Astrocyte (in vitro differentiated cells and primary cell): ENCODE results near the gene GPR89B. TPM values are rescaled to one million over a fixed set of nuclear protein-coding genes. Genes with fewer than 3 reads are reported as not detected.
"Not testable (repeated sequence)": the region's sequence is repeated elsewhere in the genome, so short reads cannot be mapped to it uniquely, and the experiment has no call there.

Experiments
- DNase-seq: peaks from one replicate; pipeline ENCODE4 v3.0.0-alpha.2; 2010; ENCODE audit warnings: low read depth
- FAIRE-seq: peaks from 2 replicates; lab custom pipeline; 2011; peaks lifted over from hg19 to GRCh38; lab: Jason Lieb, UNC
- H2AFZ ChIP-seq: 2 replicates; pipeline ENCODE4 v1.6.0; 2012; ENCODE audit warnings: low read depth, low read length, inconsistent platforms
- H3K27ac ChIP-seq: 2 replicates; pipeline ENCODE4 v1.5.1; 2011; ENCODE audit warnings: low read depth, low read length, inconsistent platforms
- H3K27me3 ChIP-seq: 2 replicates; pipeline ENCODE4 v1.6.0; 2011; ENCODE audit warnings: low read length, inconsistent platforms; ENCODE audit not compliant: insufficient read depth
- H3K36me3 ChIP-seq: 2 replicates; pipeline ENCODE4 v1.5.1; 2011; ENCODE audit warnings: low read length, inconsistent platforms; ENCODE audit not compliant: insufficient read depth
- H3K4me1 ChIP-seq: 2 replicates; pipeline ENCODE4 v1.5.1; 2011; ENCODE audit warnings: low read length, inconsistent platforms; ENCODE audit not compliant: insufficient read depth
- H3K4me2 ChIP-seq: 2 replicates; pipeline ENCODE4 v1.6.0; 2012; ENCODE audit warnings: low read length, inconsistent platforms
- H3K4me3 ChIP-seq: 2 replicates; pipeline ENCODE4 v1.5.1; 2011; ENCODE audit warnings: low read depth, mild to moderate bottlenecking, low read length, inconsistent platforms; ENCODE audit not compliant: insufficient read depth
- H3K79me2 ChIP-seq: 2 replicates; pipeline ENCODE4 v1.6.0; 2012; ENCODE audit warnings: mild to moderate bottlenecking, low read length, inconsistent platforms; ENCODE audit not compliant: insufficient read depth
- H3K9ac ChIP-seq: 2 replicates; pipeline ENCODE4 v1.6.0; 2012; ENCODE audit warnings: mild to moderate bottlenecking, low read length, inconsistent platforms
- H3K9me3 ChIP-seq: 2 replicates; pipeline ENCODE4 v1.5.1; 2012; ENCODE audit warnings: low read depth, mild to moderate bottlenecking, low read length, inconsistent platforms; ENCODE audit not compliant: insufficient read depth
- H4K20me1 ChIP-seq: 2 replicates; pipeline ENCODE4 v1.6.0; 2012; ENCODE audit warnings: low read length, inconsistent platforms; ENCODE audit not compliant: insufficient read depth
- H3K27ac Mint-ChIP-seq: one replicate; pipeline ENCODE4 v1.8.0; 2021; ENCODE audit warnings: mild to moderate bottlenecking, mixed read lengths; ENCODE audit not compliant: unreplicated experiment
- H3K27me3 Mint-ChIP-seq: one replicate; pipeline ENCODE4 v1.8.0; 2021; ENCODE audit warnings: low read depth, mixed read lengths; ENCODE audit not compliant: unreplicated experiment
- H3K36me3 Mint-ChIP-seq: one replicate; pipeline ENCODE4 v1.8.0; 2021; ENCODE audit warnings: low read depth, mixed read lengths; ENCODE audit not compliant: unreplicated experiment
- H3K4me1 Mint-ChIP-seq: one replicate; pipeline ENCODE4 v1.8.0; 2021; ENCODE audit warnings: low read depth, mixed read lengths; ENCODE audit not compliant: unreplicated experiment
- H3K4me3 Mint-ChIP-seq: one replicate; pipeline ENCODE4 v1.8.0; 2021; ENCODE audit warnings: mild to moderate bottlenecking, moderate library complexity, mixed read lengths; ENCODE audit not compliant: unreplicated experiment
- H3K9me3 Mint-ChIP-seq: one replicate; pipeline ENCODE4 v1.8.0; 2021; ENCODE audit warnings: mild to moderate bottlenecking, mixed read lengths; ENCODE audit not compliant: unreplicated experiment
- total RNA-seq: library from RNA; stranded (reverse); gene quantifications from 2 replicates; pipeline ENCODE4 v1.2.1, GENCODE V29; 2021

GPR89B gene
- total RNA-seq, 1 donor from 2014 or later: 13.0 TPM

DNA sequence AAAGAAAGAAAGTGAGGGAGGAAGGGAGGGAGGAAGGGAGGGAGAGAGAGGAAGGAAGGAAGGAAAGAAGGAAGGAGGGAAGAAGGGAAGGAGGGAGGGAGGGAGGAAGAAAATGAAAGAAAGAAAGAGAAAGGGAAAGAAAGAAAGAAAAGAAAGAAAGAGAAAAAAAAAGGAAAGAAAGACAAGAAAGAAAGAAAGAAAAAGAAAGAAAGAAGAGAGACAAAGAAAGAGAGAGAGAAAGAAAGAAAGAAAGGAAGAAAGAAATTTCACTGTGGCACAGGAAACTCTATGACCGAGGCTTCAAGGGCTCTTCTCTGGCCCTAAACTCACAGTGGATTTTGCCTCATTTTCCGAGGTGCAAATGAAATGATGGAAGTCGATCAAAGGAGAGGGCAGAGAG lies 104.0 kb downstream of the GPR89B start:
- H2AFZ ChIP-seq, H3K4me1 Mint-ChIP-seq, H4K20me1 ChIP-seq, H3K9me3 ChIP-seq, H3K27ac Mint-ChIP-seq, H3K4me3 ChIP-seq, H3K36me3 ChIP-seq, H3K9ac ChIP-seq, H3K79me2 ChIP-seq, H3K4me2 ChIP-seq, H3K27me3 Mint-ChIP-seq, H3K4me1 ChIP-seq, FAIRE-seq, H3K27me3 ChIP-seq, H3K36me3 Mint-ChIP-seq, H3K9me3 Mint-ChIP-seq, H3K27ac ChIP-seq, H3K4me3 Mint-ChIP-seq, DNase-seq: not testable (repeated sequence)

DNA sequence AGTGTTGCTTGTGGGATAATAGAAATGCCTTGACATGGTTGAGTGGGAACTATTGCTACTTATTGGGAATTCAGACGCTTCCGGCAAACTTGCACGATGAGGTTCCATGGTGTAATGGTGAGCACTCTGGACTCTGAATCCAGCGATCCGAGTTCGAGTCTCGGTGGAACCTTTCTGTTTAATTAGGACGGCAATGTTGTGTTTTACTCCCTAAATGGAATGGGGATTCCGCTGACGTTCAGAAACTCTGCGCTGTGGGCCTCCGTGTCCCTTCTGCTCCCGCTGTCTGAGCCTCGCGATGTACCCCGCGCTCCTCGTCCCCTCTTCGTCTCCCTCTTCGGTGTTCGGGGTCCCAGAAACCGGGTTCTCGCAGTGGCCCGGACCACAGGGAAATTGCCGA lies 104.5 kb downstream of the GPR89B start:
- not testable (repeated sequence) for H3K9me3 Mint-ChIP-seq, H3K4me1 ChIP-seq, H3K36me3 ChIP-seq, H3K27ac ChIP-seq, H4K20me1 ChIP-seq, H3K4me1 Mint-ChIP-seq, H3K79me2 ChIP-seq, FAIRE-seq, H3K27ac Mint-ChIP-seq, H3K4me3 ChIP-seq, H3K4me2 ChIP-seq, H2AFZ ChIP-seq, DNase-seq, H3K4me3 Mint-ChIP-seq, H3K27me3 ChIP-seq, H3K9ac ChIP-seq, H3K36me3 Mint-ChIP-seq, H3K27me3 Mint-ChIP-seq, H3K9me3 ChIP-seq

DNA sequence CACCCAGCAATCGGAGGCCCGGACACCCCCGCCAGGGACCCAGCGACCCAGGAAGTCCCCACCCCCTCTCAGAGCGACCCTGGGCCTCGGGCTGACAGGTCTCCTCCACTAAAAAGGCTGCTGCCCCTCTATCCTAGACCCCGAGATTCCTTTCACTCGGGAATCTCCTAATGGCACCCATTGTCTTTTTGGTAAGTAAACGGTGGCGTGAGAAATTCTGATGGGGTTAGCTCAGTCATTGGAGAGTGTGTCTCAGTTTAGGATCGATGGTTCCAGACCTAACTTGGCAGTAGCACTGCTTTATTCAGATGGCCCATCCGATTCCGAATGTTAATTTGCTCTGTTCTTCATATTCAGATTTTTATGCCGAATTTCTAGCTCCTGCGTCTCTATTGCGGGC lies 104.9 kb downstream of the GPR89B start:
- H3K36me3 ChIP-seq, H3K4me1 ChIP-seq, H3K36me3 Mint-ChIP-seq, H3K4me3 Mint-ChIP-seq, DNase-seq, H3K27me3 ChIP-seq, H3K9me3 Mint-ChIP-seq, H4K20me1 ChIP-seq, H3K4me1 Mint-ChIP-seq, H2AFZ ChIP-seq, H3K27me3 Mint-ChIP-seq, H3K27ac Mint-ChIP-seq, H3K9me3 ChIP-seq, H3K79me2 ChIP-seq, H3K27ac ChIP-seq, FAIRE-seq: not testable (repeated sequence)
- peak overlapping the region; percentile 75 for H3K4me2 ChIP-seq
- peak overlapping the region; percentile 5 for H3K4me3 ChIP-seq
- peak overlapping the region; percentile 57 for H3K9ac ChIP-seq

DNA sequence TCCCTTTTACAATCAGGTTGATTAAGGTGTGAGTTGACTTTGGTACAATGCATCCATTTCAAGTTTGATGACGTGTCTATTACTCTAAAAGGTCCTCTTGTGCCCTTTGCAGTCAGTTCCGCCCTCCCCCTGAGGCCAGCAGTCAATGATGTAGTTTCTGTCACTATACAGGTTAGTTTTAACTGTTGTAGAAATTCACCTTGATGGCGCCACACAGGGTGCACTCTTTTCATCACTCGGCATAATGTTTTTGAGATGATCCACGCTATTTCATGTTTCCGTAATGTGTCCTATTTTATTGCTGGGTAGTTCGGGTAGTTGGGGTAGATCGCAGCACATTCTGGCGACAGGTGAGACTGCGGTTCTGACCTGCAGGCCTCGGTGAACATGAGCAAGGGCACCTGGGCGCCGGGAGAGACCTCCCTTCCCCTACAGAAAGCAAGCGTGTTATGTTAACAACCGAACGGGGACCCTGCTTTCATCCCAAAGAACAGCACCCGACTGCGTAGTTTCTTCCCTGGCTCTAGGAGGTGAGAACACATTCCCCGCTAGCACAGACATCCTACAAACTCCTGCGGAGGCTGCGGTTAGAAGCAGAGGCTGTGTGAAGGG lies 109.7 kb downstream of the GPR89B start:
- not testable (repeated sequence) for DNase-seq, H3K79me2 ChIP-seq, H3K4me1 Mint-ChIP-seq, H3K36me3 ChIP-seq, H3K27ac Mint-ChIP-seq, H3K9ac ChIP-seq, H3K4me1 ChIP-seq, H3K27me3 ChIP-seq, H3K9me3 ChIP-seq, H3K36me3 Mint-ChIP-seq, H3K9me3 Mint-ChIP-seq, H3K27ac ChIP-seq, H2AFZ ChIP-seq, FAIRE-seq, H3K27me3 Mint-ChIP-seq, H4K20me1 ChIP-seq
- peak overlapping the region; percentile 64 for H3K4me2 ChIP-seq
- peak overlapping the region; percentile 75 for H3K4me3 Mint-ChIP-seq
- peak overlapping the region; percentile 39 for H3K4me3 ChIP-seq

DNA sequence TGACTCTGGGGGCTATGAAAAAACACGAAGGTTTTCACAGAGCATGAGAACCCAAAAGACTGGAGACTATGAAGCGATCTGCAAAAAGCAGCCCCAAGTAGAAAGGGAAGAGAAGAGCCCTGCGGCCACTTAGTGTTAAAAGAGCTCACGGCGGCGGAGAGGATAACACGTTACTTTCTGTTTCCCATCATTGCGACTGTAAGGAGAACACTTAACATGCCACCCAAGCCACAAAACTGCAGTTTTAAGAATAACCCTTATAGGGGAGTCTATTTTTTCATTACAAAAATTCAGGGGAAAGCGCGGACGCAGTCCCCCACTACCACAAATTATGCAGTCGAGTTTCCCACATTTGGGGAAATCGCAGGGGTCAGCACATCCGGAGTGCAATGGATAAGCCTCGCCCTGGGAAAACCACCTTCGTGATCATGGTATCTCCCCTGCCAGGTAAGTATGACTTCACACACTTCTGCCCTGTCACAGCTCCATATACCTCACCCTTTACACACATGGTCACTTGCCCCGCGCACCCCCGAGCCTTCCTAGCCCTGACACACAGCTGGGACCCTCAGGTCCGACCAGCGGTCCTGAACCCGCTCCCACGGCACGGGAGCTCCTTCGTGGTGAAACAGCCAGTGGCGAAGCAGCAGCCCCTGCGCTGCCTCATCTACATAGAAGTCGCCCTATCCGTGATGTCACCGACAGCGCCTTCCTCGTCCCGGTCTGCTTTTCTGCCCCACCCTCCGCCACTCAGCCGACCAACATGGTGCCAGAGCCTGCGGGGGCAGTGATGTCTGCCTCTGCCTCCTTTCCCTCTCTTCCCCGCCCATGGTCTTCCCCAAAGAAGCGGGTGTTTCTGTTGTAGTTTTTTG lies 110.5 kb downstream of the GPR89B start:
- H3K36me3 ChIP-seq, H3K36me3 Mint-ChIP-seq, H3K4me1 ChIP-seq, H4K20me1 ChIP-seq, H2AFZ ChIP-seq, H3K9me3 ChIP-seq, H3K9me3 Mint-ChIP-seq, H3K4me1 Mint-ChIP-seq, FAIRE-seq, H3K27me3 Mint-ChIP-seq, H3K79me2 ChIP-seq, H3K27me3 ChIP-seq: not testable (repeated sequence)
- peak overlapping the region; percentile 70 for H3K4me2 ChIP-seq
- Mint-ChIP-seq H3K27ac (peak overlapping the region; percentile 87), H3K4me3 (peak overlapping the region; percentile 75)
- H3K27ac ChIP-seq: peak overlapping the region; percentile 81
- peak overlapping the region; percentile 79 for H3K9ac ChIP-seq
- DNase-seq: peak; percentile 96
- peak overlapping the region; percentile 39 for H3K4me3 ChIP-seq
